Astrocyte of the spinal cord (primary cell): ENCODE measurements around the gene PLA2G3.
"Not testable (repeated sequence)": the region's sequence is repeated elsewhere in the genome, so short reads cannot be mapped to it uniquely, and the experiment has no call there.

Experiments used
- DNase-seq: peaks from one replicate; pipeline ENCODE4 v3.0.0; 2011; ENCODE audit warnings: low read depth, low spot score
- H3K4me3 ChIP-seq: 2 replicates; pipeline ENCODE4 v1.5.1; 2011; ENCODE audit warnings: low read depth, mild to moderate bottlenecking, low read length, moderate library complexity
- in situ Hi-C: cut with HindIII; loops from 2 replicates; pipeline ENCODE4 v1.10.0; 2017; ENCODE audit warnings: low sequenced_read_pairs
- TF ChIP-seq, protein P1 (sequence below): IDR thresholded peaks from 2 replicates; pipeline ENCODE4 v1.5.1; 2012; ENCODE audit warnings: low read depth, mild to moderate bottlenecking, low read length, inconsistent platforms

PLA2G3 gene

DNA sequence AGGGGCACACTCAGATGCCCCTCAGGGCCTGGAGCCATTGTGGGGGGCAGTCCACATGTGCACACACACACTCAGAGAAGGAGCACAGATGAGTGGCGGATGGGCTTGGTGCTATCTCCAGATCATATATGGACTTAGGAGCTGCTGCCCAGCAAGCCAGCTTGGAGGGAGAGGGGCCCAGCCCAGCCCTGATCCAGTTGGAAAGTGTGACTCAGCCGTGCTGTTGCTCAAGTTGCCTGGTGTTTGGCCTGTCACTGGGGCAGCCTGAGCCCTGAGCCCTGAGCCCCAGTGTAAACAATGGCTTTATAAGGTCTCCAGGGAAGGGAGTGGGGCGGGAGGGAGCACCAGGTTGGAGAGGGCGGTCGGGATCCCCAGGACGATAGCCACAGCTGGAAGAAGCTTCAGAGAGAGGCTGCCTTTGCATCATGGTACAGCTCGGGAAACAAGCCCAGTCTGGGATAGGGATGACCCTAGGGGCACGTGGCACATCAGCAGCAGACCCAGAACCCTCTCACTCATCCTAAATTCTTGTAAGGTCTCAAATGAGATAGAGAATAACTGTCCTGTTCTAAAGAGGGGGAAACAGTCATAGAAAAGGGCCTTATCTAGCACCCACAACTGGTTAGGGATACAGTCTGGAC is 37.7 kb downstream of the PLA2G3 start:
- TF ChIP-seq, protein P1, sequence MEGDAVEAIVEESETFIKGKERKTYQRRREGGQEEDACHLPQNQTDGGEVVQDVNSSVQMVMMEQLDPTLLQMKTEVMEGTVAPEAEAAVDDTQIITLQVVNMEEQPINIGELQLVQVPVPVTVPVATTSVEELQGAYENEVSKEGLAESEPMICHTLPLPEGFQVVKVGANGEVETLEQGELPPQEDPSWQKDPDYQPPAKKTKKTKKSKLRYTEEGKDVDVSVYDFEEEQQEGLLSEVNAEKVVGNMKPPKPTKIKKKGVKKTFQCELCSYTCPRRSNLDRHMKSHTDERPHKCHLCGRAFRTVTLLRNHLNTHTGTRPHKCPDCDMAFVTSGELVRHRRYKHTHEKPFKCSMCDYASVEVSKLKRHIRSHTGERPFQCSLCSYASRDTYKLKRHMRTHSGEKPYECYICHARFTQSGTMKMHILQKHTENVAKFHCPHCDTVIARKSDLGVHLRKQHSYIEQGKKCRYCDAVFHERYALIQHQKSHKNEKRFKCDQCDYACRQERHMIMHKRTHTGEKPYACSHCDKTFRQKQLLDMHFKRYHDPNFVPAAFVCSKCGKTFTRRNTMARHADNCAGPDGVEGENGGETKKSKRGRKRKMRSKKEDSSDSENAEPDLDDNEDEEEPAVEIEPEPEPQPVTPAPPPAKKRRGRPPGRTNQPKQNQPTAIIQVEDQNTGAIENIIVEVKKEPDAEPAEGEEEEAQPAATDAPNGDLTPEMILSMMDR = no peak
- peak; percentile 83 for DNase-seq
- in situ Hi-C loops = no loop called here
- H3K4me3 ChIP-seq = no peak overlapping the region

DNA sequence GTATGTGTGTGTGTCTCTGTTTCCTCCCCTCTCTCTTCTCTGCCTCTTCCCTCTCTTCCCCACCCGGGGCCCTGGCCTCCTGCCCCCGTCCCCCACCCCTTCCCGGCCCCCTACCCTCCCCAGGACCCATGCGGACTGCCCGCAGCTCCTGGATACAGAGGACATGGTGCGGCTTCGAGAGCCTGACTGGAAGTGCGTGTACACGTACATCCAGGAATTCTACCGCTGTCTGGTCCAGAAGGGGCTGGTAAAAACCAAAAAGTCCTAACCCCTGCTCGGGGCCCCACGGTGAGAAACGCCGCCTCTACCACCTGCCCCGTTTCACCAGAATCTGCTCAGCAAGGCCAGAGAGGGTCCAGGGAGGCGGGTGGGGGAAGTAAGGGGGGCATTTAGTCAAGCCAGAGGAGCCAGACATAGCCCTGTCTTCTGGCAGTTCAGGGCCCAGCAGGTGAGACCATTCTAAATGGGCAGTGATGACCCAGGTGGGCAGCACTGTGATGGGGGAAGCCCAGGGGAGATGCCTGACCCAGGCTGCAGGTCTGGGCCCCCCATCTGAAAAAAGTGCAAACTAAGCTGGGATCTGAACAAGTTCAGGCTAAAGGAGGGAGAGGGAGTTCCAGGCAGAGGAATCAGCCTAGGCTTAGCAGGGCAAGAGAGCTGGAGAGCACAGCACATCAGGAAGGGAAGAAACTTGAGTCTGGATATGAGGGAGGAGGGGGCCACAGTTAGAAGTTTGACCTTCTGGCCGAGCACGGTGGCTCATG is 39.4 kb downstream of the PLA2G3 start:
- H3K4me3 ChIP-seq = no peak overlapping the region
- in situ Hi-C loops = no loop called here
- no peak for DNase-seq
- TF ChIP-seq, protein P1 = no peak

DNA sequence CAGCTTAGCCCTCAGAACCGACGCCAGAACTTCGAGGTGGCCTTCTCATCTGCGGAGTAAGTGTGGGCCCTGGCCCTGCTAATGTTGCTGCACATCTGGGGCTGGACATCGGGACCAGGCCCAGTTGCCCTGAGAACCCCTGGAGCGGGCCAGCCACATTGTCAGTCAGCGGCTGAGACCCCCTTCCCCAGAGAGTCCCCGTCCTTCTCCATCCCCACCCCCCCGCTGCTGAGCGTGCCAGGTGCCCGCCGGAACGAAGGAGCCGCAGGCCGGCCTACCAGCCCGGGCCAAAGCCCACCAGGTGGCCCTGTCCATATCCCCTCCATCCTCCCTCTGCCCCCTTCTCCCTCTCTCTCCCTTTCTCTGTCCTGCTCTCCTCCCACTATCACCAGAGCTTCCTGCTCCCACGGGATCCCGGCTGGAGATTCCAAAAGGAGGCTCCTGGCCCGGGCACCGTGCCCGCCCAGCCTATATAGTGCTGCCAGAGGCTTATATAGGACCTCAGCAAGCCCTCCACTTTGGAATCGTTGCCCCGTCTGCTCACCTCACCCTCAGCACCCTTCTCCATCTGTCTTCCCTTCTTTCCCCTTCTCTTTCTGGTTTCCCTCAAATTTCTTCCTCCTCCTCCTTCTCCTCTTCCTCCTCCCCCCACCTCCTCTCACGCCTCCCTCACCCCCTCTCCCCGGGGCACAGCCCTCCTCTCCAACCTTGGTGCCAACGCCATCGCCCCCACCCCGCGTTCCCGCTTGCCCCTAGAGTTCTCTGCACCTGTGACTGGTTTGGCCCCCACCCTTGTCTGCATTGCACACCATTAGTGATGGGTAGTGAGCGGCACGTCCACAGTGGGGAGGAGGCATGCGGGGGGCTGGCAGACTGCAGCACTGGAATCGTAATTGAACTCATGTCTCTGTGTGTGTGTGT is 40.2 kb downstream of the PLA2G3 start:
- TF ChIP-seq, protein P1 = no peak
- DNase-seq = no peak
- no peak overlapping the region for H3K4me3 ChIP-seq
- in situ Hi-C loops = no loop called here

DNA sequence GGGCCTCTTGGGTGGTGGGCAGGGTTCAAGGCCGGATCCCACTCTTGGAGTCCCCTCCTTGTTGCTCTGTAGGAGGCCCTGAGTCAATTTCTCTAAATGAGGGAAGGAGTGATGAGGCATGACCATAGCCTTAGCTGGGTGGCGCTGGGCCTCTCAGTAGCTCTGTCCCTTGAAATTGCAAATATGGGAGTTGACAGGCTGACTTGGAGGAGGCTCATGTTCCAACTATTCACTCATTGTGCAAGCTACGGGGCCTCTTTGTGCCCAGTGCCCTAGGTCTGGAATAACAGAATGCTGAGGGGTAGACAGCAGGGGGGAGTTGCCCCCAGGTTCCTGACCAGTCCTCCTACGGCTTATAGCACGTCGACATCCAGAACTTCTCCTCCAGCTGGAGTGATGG is 40.9 kb downstream of the PLA2G3 start:
- no peak for DNase-seq
- in situ Hi-C loops = no loop called here
- TF ChIP-seq, protein P1 = no peak

DNA sequence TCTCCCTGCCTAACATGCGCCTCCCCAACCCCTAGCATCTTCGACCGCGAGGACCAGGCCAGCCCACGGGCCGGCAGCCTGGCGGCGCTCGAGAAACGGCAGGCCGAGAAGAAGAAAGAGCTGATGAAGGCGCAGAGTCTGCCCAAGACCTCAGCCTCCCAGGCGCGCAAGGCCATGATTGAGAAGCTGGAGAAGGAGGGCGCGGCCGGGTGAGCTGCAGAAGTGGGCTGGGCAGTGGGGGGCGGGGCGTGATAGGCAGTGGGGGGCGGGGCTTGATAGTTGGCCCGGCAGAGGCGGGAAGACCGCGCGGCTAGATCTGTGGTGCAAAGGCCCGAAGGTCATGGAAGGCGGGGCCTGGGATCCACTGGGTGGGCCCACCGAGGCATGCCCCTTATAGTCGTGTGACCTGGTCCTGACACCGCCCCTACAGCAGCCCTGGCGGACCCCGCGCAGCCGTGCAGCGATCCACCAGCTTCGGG is 41.6 kb downstream of the PLA2G3 start:
- TF ChIP-seq, protein P1 = no peak
- no peak overlapping the region for H3K4me3 ChIP-seq
- in situ Hi-C loops = no loop called here
- no peak for DNase-seq

More for the DNA sequence above, 40.9 kb downstream of the PLA2G3 start:
- H3K4me3 ChIP-seq = no peak overlapping the region

DNA sequence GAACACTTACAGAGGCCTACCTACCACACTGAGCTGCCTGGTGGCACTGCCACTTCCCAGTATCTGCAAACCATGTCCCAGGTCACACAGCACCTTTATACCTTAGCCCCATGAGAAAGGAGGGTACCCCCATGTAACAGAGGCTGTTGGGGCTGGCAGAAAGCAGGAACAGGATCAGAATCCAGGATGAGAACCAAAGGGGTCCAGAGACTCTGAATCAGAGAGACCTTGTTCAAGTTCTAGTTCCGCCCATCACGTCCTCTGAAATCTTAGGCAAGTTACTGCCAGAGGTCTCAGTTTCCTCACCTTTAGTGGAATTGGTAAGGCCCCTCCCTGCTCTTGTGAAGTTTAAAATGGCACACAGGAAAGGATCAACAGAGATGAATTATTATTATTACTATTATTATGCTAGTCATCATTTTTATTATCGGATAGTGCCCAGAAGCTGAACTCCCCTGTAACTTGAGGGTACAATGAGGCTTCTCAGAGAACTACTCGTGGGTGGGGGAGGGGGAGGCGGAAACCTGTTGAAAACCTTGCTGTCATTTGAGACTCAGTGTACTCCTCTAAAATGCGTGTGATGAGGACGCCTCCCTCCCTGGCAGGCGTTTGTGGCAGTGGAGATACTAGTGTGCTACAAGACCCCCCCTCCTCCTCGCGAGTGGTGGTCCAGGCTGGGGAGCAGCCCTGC is 42.2 kb downstream of the PLA2G3 start:
- no peak for DNase-seq
- in situ Hi-C loops = no loop called here
- TF ChIP-seq, protein P1 = no peak
- H3K4me3 ChIP-seq = no peak overlapping the region

DNA sequence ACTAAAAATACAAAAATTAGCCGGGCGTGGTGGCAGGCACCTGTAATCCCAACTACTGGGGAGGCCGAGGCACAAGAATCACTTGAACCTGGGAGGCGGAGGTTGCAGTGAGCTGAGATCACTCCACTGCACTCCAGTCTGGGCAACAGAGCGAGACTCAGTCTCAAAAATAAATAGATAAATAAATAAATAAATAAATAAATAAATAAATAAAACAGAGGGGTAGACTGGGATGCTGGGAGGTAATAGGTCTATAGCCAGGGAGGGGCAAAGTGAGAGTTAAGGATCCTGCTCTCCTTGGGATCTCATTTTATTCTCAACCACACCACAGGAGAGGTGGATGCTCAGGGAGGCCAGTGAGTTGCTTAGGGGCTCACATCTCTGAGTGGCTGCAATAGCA is 42.8 kb downstream of the PLA2G3 start:
- DNase-seq, in situ Hi-C loops: not testable (repeated sequence)

More for the DNA sequence above, 42.8 kb downstream of the PLA2G3 start:
- H3K4me3 ChIP-seq = not testable (repeated sequence)
